GM19023 (cell line): ENCODE results near the gene CEBPZ.
A peak's percentile ranks its signal among the peaks of the same experiment; 100 is the strongest.

Source experiments
- ATAC-seq: cut with Tn5 transposase; IDR thresholded peaks from one replicate; pipeline ENCODE4 v1.9.1; 2021; ENCODE audit warnings: mild to moderate bottlenecking, moderate library complexity; ENCODE audit not compliant: unreplicated experiment

CEBPZ gene

GRCh38 chr2:37180640-37181039, 50.8 kb downstream of the CEBPZ start:
- ATAC-seq = no peak

DNA sequence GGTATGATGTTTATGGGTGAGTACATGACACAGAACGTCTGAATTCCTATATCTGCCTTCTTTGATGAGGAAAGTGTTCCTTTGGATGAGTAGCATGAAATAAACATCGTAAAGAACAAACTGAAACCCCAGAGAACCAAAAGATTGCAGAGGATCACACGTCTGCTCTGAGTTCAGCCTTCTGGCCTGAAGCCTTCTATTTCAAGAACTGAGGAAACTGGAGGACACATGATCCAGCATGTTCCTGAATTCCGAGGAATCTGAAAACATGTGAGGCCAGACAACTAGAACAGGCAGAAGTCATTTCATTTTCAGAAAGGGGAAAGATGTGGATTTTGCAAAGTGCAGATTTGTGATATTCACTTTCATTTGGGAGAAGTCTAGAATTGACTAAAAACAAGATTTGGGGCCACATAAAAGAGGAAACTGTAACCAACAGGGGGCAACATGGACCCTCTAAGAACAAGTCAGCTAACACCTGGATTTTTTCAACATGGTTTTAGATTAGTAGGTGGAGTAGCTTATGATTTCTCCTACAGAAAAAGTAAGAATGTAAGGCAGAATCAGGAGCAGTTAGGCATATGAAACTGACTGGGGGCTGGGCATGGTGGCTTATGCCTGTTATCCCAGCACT, 51.3 kb downstream of the CEBPZ start:
- ATAC-seq = no peak

- no peak for ATAC-seq
Measured at GRCh38 chr2:37173741-37174140, 57.7 kb downstream of the CEBPZ start.

DNA sequence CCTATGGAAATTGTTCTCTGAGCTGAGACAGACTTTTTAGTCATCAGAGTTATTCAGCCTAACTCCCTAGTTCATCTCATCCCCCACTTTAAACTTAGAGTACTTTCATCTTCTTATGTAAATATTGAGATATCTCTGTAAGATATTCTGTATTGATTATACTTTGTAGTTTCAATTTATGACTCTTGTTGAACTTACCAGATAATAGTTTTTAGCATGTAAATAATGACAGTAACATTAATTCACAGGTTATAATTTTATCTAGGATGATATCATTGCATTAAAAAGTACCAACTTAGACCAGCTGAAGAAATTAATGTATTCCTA, 59.8 kb downstream of the CEBPZ start:
- ATAC-seq = no peak

DNA sequence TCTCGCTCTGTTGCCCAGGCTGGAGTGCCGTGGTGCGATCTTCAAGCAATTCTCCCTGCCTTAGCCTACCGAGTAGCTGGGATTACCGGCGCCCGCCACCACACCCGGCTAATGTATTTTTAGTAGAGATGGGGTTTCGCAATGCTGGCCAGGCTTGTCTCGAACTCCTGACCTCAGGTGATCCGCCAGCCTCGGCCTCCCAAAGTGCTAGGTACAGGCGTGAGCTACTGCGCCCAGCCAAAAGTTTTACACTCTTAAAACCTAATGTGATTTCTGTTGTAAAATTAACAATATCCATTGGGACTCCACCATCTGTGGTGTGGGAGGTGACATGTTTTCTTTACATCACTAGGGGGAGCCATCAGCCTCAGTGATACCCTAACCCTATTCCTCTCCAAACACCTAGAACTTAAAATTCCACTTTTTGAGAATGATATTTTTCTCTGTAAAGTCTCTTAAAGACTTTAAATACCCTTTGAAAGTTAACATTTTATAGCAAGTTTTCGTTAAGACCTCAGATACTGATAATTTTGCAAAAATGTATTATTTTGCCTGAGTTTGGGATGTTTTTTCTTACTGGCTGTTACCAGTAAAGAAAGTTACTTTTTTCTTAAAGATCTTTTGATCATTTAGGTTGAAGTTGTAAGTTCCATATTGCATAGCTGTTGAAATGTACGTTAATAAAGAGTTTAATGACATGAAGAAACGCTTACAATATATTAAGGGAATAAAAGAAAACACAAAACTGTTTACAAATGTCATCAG, 63.0 kb downstream of the CEBPZ start:
- ATAC-seq = peak; percentile 57

- no peak for ATAC-seq
Measured at GRCh38 chr2:37167636-37168180, 63.7 kb downstream of the CEBPZ start.

GRCh38 chr2:37164757-37165156, 66.6 kb downstream of the CEBPZ start:
- ATAC-seq = no peak

DNA sequence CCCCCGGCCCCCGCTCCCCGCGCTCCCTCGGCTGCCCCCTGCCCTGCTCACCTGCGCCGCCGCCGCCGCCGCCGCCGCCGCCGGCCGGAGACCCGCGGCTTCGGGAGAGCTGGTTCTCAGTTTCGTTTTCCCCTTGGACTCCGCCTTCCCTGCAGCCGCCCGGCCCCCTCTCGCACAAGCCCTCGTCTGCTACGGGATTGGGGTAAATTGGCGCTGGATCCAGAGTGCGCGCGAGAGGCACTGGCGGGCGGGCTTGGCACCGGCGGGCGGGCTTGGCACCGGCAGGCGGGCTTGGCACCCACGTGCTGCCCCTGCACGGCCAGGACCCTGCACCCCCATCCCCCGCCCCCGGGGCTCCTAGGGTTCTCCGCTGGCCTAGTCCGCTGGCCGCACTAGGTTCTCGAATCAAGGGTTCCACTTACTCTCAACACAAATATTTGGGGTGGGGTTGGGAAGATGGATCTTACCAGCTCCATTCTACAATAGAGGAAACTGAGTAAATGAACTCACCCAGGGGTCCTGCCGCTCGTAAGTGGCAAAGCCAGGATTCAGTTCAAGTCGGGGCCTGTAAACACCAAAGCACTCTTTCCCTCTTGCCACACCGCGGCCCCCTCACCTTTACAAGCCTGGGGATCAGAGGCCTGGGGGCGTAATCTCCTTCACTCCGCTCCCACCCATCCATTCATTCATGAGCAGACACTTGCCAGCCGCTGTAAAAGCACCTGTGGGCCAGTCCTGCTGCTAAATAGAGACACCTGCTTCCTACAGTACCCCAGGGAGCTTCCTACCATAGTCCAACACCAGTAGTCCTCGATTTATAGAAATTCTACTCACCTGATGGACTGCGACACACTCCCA, 74.3 kb downstream of the CEBPZ start, which contains the start of gene EIF2AK2:
Gene EIF2AK2, minus strand, starts transcription at position 124 of the 858 bp plus-strand sequence. CDS start 9,174 bp downstream, outside the sequence.
- peak; percentile 90 for ATAC-seq

DNA sequence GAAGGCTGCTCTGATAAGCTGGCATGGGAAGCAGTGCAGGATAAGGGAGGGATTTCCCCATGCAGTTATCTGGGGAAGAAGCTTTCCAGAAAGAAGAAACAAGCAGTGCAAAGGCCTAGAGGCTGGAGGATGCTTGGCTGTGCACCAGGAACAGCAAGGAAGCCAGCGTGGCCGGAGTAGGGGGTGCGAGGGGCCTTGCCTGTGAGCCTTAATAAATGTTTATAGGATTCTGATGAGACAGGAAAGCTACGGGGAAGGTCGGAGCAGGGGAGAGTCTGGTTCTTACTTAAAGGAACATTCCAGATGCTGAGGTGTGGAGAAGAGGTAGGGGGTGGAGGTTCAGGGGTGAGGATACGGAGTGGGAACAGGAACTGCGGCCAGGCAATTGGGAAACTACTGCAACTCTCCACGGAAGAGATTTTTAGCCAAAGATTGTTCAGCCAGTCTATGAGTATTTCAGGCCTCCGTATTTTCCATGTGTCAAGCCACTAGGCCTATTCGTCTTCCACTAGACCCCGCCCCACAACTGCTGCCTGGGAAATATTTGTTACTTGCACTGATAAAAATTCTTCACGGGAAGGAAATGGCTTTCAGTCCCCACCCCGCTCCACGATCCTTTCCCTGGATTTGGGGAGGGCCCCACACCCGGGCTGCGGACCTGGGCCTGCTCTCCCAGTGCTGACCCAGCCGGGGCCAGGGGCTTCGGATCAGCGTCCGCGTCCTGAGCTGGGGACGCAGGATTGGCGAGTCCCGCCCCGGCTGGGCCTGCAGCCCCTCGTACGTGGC, 75.1 kb downstream of the CEBPZ start:
- ATAC-seq = peak; percentile 36

DNA sequence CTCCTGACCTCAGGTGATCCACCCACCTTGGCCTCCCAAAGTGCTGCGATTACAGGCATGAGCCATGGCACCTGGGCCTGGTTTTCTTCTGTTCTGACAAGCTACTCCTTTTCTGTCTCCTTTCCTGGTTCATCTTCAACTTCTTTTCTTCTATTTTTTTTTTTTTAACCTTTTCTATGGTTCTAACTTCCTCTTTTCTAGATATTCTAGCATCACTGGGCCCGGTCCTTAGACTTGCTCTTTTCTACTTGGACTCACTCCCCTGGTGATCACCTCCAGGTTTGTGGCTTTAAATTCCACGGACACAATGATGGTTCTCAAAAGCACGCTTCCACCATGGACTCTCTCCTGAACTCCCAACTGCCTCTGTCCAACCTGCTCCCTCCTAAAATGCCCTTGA, 76.6 kb downstream of the CEBPZ start:
- ATAC-seq = no peak

GRCh38 chr2:37153224-37153623, 78.2 kb downstream of the CEBPZ start:
- no peak for ATAC-seq
